Prostate gland (tissue), 2 donors: ENCODE data around the gene PLOD3. TPM values are rescaled to one million over a fixed set of nuclear protein-coding genes. Genes with fewer than 3 reads are reported as not detected.
"Not testable (repeated sequence)": the region's sequence is repeated elsewhere in the genome, so short reads cannot be mapped to it uniquely, and the experiment has no call there.

ENCODE experiments used
- DNase-seq: peaks from one replicate; pipeline ENCODE4 v3.0.0-alpha.2; 2019; ENCODE audit warnings: low spot score
- H3K27ac ChIP-seq, 2 donors: fragments of 200-600 bp; sonication (generic); 2 replicates each; pipeline ENCODE4 v1.5.1; 2017 to 2019
- H3K27me3 ChIP-seq: fragments of 200-600 bp; sonication (generic); replicated peaks from 2 replicates; pipeline ENCODE4 v1.5.1; 2019; ENCODE audit not compliant: insufficient read depth
- H3K36me3 ChIP-seq, 2 donors: fragments of 200-600 bp; sonication (generic); 1 replicate in 1 of 2; 2 replicates in 1 of 2; pipeline versions ENCODE4 v1.5.1 to v1.8.1; 2017 to 2019
- H3K4me1 ChIP-seq: fragments of 200-600 bp; sonication (generic); replicated peaks from 2 replicates; pipeline ENCODE4 v1.5.1; 2019
- H3K4me3 ChIP-seq, 2 donors: fragments of 200-600 bp; sonication (generic); 2 replicates each; pipeline ENCODE4 v1.5.1; 2017 to 2019
- H3K9me3 ChIP-seq: fragments of 200-600 bp; sonication (generic); 2 replicates; pipeline ENCODE4 v1.5.1; 2017
- POLR2A ChIP-seq: fragments of 450-650 bp; IDR thresholded peaks from one replicate; pipeline ENCODE4 v1.6.1; 2016; ENCODE audit warnings: antibody characterized with exemption, mild to moderate bottlenecking
- POLR2AphosphoS5 ChIP-seq: sonication (generic); formaldehyde crosslinking; IDR thresholded peaks from one replicate; pipeline ENCODE4 v1.6.1; 2017; ENCODE audit warnings: antibody characterized with exemption
- WGBS: methylation state at CpG from one replicate; pipeline ENCODE4 v1.1.5; 2018; 5-methylcytosine and 5-hydroxymethylcytosine counted together
- intact Hi-C: fragments of 100-400 bp; cut with DNase I; formaldehyde crosslinking; loops from one replicate; pipeline ENCODE4 v1.14.2; 2022
- total RNA-seq, 2 donors: library from RNA; depleted of rRNA; stranded (reverse); fragments of >200 nt; gene quantifications; one replicate each; pipeline ENCODE4 v1.1.0, GENCODE V29; 2016
- TF ChIP-seq, protein P1 (sequence below), 4 experiments: fragments of 200-600 bp in 2 of 4; fragments of 450-650 bp in 2 of 4; sonication (generic) in 2 of 4; IDR thresholded peaks; 1 replicate in 3 of 4; 2 replicates in 1 of 4; pipeline ENCODE4 v1.5.1; 2016 to 2019; ENCODE audit warnings: antibody characterized with exemption in 4 of 4, mild to moderate bottlenecking in 2 of 4, moderate library complexity in 2 of 4

PLOD3 gene
- total RNA-seq, 2 donors from 2014 or later = 24.2 to 52.5 TPM

GRCh38 chr7:101255796-101256195 lies 38.4 kb upstream of the PLOD3 start:
- H3K27me3 ChIP-seq = no peaks in the 10 kb centered on the region
- no peak overlapping the region for H3K27ac ChIP-seq
- H3K36me3 ChIP-seq = no peaks in the 10 kb centered on the region
- 77% methylated on average over 4 of the region's 4 CpGs for WGBS
- intact Hi-C loops = no loop called here
- TF ChIP-seq POLR2AphosphoS5 (no peak), POLR2A (no peak)
- TF ChIP-seq, protein P1, sequence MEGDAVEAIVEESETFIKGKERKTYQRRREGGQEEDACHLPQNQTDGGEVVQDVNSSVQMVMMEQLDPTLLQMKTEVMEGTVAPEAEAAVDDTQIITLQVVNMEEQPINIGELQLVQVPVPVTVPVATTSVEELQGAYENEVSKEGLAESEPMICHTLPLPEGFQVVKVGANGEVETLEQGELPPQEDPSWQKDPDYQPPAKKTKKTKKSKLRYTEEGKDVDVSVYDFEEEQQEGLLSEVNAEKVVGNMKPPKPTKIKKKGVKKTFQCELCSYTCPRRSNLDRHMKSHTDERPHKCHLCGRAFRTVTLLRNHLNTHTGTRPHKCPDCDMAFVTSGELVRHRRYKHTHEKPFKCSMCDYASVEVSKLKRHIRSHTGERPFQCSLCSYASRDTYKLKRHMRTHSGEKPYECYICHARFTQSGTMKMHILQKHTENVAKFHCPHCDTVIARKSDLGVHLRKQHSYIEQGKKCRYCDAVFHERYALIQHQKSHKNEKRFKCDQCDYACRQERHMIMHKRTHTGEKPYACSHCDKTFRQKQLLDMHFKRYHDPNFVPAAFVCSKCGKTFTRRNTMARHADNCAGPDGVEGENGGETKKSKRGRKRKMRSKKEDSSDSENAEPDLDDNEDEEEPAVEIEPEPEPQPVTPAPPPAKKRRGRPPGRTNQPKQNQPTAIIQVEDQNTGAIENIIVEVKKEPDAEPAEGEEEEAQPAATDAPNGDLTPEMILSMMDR (IDR thresholded peaks at IDR 0.05) = no peak
- no peaks in the 10 kb centered on the region for H3K4me1 ChIP-seq
- no peak overlapping the region for H3K4me3 ChIP-seq
- H3K9me3 ChIP-seq = no peaks in the 10 kb centered on the region
- DNase-seq = no peak

GRCh38 chr7:101253199-101253598 lies 35.8 kb upstream of the PLOD3 start:
- H3K4me1 ChIP-seq, H3K9me3 ChIP-seq, H3K27ac ChIP-seq, H3K36me3 ChIP-seq, intact Hi-C loops, H3K4me3 ChIP-seq, H3K27me3 ChIP-seq, DNase-seq: not testable (repeated sequence)
- WGBS = 84% methylated on average over 5 of the region's 5 CpGs

DNA sequence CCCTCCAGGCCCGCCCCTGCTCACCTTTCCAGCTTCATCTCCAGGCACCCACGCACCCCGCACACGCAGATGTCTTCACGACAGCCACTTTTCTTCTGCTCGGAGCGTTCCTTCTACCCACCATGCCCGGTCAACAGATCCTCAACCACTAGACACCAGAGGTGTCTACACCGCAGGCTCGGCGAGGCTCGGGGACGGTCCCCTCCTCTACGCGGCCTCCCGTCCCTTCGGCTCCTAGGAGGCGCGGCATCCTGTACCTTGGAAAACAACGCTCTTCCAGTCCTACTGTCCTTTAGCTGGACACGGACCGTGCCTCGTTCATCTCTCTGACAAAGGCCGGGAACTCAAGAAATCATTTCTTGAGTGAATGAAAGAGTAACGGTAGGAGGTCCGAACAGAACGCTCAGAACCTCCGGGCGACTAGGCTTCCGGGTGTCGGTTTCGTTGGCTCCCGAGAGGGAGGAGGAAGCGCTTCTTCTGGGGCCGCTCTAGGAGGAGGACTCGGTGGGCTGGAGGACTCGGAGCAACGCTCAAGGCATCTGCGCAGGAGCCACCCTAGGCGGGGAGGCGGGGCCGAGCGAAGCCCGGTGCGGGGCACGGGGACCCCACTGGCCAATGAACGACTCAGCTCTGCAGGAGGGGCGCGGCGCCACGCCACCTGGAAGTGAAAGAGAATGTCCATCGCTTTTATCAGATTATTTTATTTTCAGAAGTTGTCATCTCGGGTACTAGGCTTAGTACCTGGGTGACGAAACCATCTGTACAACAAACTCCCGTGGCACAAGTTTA lies 34.7 kb upstream of the PLOD3 start:
- peak; percentile 96 for DNase-seq
- Histone ChIP-seq H3K27ac (peak overlapping the region; percentile 41 to 54), H3K36me3 (no peaks in the 10 kb centered on the region), H3K4me1 (peaks cover 7% of the 10 kb centered on the region), H3K27me3 (no peaks in the 10 kb centered on the region), H3K4me3 (peak overlapping the region; percentile 51 to 52), H3K9me3 (no peaks in the 10 kb centered on the region)
- TF ChIP-seq, protein P1 (IDR thresholded peaks at IDR 0.05) = peak in 1 of 4 experiments; percentile 14
- TF ChIP-seq POLR2A (no peak), POLR2AphosphoS5 (peak; percentile 94)
- intact Hi-C loops = no loop called here
- under 1% methylated on average over 52 of the region's 55 CpGs for WGBS

- 91% methylated on average over 3 of the region's 3 CpGs for WGBS
- intact Hi-C loops = no loop called here
- Histone ChIP-seq H3K27me3 (no peaks in the 10 kb centered on the region), H3K9me3 (no peaks in the 10 kb centered on the region), H3K4me1 (peaks cover 7% of the 10 kb centered on the region), H3K4me3 (no peak overlapping the region), H3K36me3 (no peaks in the 10 kb centered on the region), H3K27ac (no peak overlapping the region)
- TF ChIP-seq POLR2AphosphoS5 = no peak
- no peak for TF ChIP-seq POLR2A
- TF ChIP-seq, protein P1 (IDR thresholded peaks at IDR 0.05) = no peak
- no peak for DNase-seq
Measured at GRCh38 chr7:101250324-101250723, 32.9 kb upstream of the PLOD3 start.

- no peak overlapping the region for H3K27ac ChIP-seq
- intact Hi-C loops = no loop called here
- H3K9me3 ChIP-seq = no peaks in the 10 kb centered on the region
- DNase-seq = no peak
- no peak overlapping the region for H3K4me3 ChIP-seq
- WGBS = 97% methylated on average over 5 of the region's 5 CpGs
- peaks cover 7% of the 10 kb centered on the region for H3K4me1 ChIP-seq
- H3K36me3 ChIP-seq = no peaks in the 10 kb centered on the region
- no peaks in the 10 kb centered on the region for H3K27me3 ChIP-seq
- TF ChIP-seq POLR2AphosphoS5 = no peak
- TF ChIP-seq, protein P1 (IDR thresholded peaks at IDR 0.05) = no peak
- no peak for TF ChIP-seq POLR2A
Measured at GRCh38 chr7:101248276-101248675, 30.9 kb upstream of the PLOD3 start.
